Endothelial cell of umbilical vein (primary cell): ENCODE data around the gene STRA8. TPM values are rescaled to one million over a fixed set of nuclear protein-coding genes. Genes with fewer than 3 reads are reported as not detected.

ENCODE experiments used
- BruUV-seq: library from RNA; stranded (reverse); fragments of 400-500 nt; replicated peaks from 2 replicates; lab custom pipeline; 2021; lab: Mats Ljungman, UMichigan
- CTCF ChIA-PET: fragments of 300-600, 350-600 bp; sonication (Branson Sonifier 250); formaldehyde crosslinking; loops from one replicate; lab custom pipeline; 2021; ENCODE audit warnings: antibody characterized with exemption, inconsistent platforms; lab: Charles Lee
- POLR2A ChIA-PET: fragments of 300-600, 350-600 bp; sonication (Branson Sonifier 250); formaldehyde crosslinking; loops from one replicate; lab custom pipeline; 2021; ENCODE audit warnings: antibody characterized with exemption, inconsistent platforms; lab: Charles Lee
- DNase-seq: peaks from one replicate; pipeline ENCODE4 v3.0.0-alpha.2; 2011; ENCODE audit warnings: low read depth, low spot score
- FAIRE-seq: peaks from 2 replicates; lab custom pipeline; 2011; peaks lifted over from hg19 to GRCh38; lab: Jason Lieb, UNC
- H2AFZ ChIP-seq: 2 replicates; pipeline ENCODE4 v1.6.0; 2012; ENCODE audit warnings: low read depth, low read length, control low read depth, inconsistent platforms
- H3K27ac ChIP-seq: 2 replicates; pipeline ENCODE4 v1.5.1; 2011; ENCODE audit warnings: low read depth, mild to moderate bottlenecking, control low read depth, low read length, moderate library complexity; ENCODE audit not compliant: insufficient read depth
- H3K27me3 ChIP-seq, 2 experiments: 2 replicates each; pipeline versions ENCODE4 v1.6.0 to v1.6.1; 2011; ENCODE audit warnings: low read length in 2 of 2, mixed read lengths in 1 of 2; ENCODE audit not compliant: control insufficient read depth in 2 of 2, insufficient read depth in 2 of 2
- H3K36me3 ChIP-seq, 2 experiments: 2 replicates in 1 of 2; 3 replicates in 1 of 2; pipeline ENCODE4 v1.5.1; 2011; ENCODE audit warnings: low read length in 2 of 2, mild to moderate bottlenecking in 1 of 2, moderate library complexity in 1 of 2; ENCODE audit not compliant: control insufficient read depth in 2 of 2, insufficient read depth in 2 of 2; ENCODE audit errors: extremely low read depth in 1 of 2
- H3K4me1 ChIP-seq: 3 replicates; pipeline ENCODE4 v1.5.1; 2011; ENCODE audit warnings: mild to moderate bottlenecking, low read length; ENCODE audit not compliant: control insufficient read depth, insufficient read depth; ENCODE audit errors: extremely low read depth
- H3K4me2 ChIP-seq: 2 replicates; pipeline ENCODE4 v1.6.1; 2011; ENCODE audit warnings: low read length, control low read depth, mixed read lengths; ENCODE audit not compliant: insufficient read depth
- H3K4me3 ChIP-seq, 3 experiments: fragments of 200-600 bp in 1 of 3; sonication (generic), shearing (Covaris generic) in 1 of 3; replicated peaks in 1 of 3; 2 replicates each; pipeline ENCODE4 v1.5.1; 2011 to 2016; ENCODE audit warnings: control low read depth in 3 of 3, low read length in 3 of 3, mild to moderate bottlenecking in 2 of 3, inconsistent platforms in 1 of 3, low read depth in 1 of 3, moderate library complexity in 1 of 3; ENCODE audit not compliant: insufficient read depth in 1 of 3
- H3K79me2 ChIP-seq: 2 replicates; pipeline ENCODE4 v1.6.0; 2012; ENCODE audit warnings: low read length, inconsistent platforms; ENCODE audit not compliant: control insufficient read depth, insufficient read depth
- H3K9ac ChIP-seq: replicated peaks from 2 replicates; pipeline ENCODE3; 2011; ENCODE audit warnings: low read length, control low read depth; ENCODE audit not compliant: insufficient read depth; ENCODE audit errors: extremely low read depth
- H3K9me1 ChIP-seq: replicated peaks from 3 replicates; pipeline ENCODE4 v1.6.0; 2011; ENCODE audit warnings: mild to moderate bottlenecking, low read length; ENCODE audit not compliant: control insufficient read depth, insufficient read depth; ENCODE audit errors: extremely low read depth
- H3K9me3 ChIP-seq: replicated peaks from 2 replicates; pipeline ENCODE4 v1.5.1; 2012; ENCODE audit warnings: low read length, inconsistent platforms; ENCODE audit not compliant: control insufficient read depth, insufficient read depth
- H4K20me1 ChIP-seq: replicated peaks from 2 replicates; pipeline ENCODE3; 2011; ENCODE audit warnings: mild to moderate bottlenecking, low read length; ENCODE audit not compliant: control insufficient read depth, insufficient read depth; ENCODE audit errors: extremely low read depth
- EZH2 ChIP-seq: IDR thresholded peaks from 2 replicates; pipeline ENCODE4 v1.6.1; 2012; ENCODE audit warnings: borderline replicate concordance, low read depth, mild to moderate bottlenecking, moderate library complexity, low read length, inconsistent platforms; ENCODE audit not compliant: severe bottlenecking
- FOS ChIP-seq: IDR thresholded peaks from 2 replicates; pipeline ENCODE4 v1.6.1; 2011; ENCODE audit warnings: mild to moderate bottlenecking, low read length, moderate library complexity, borderline replicate concordance; ENCODE audit not compliant: insufficient read depth
- GATA2 ChIP-seq: IDR thresholded peaks from 2 replicates; pipeline ENCODE4 v1.7.0; 2011; ENCODE audit warnings: low read depth, mild to moderate bottlenecking, moderate library complexity, mixed read lengths, low read length; ENCODE audit not compliant: insufficient read length, insufficient read depth
- JUN ChIP-seq: IDR thresholded peaks from 2 replicates; pipeline ENCODE4 v1.6.1; 2011; ENCODE audit warnings: borderline replicate concordance, low read depth; ENCODE audit not compliant: insufficient read length, insufficient read depth
- MYC ChIP-seq: IDR thresholded peaks from one replicate; pipeline ENCODE4 v1.6.1; 2011; ENCODE audit warnings: mild to moderate bottlenecking, low read depth, low read length
- POLR2A ChIP-seq: IDR thresholded peaks from 2 replicates; pipeline ENCODE4 v1.6.1; 2012; ENCODE audit warnings: low read depth, mild to moderate bottlenecking, control low read depth, low read length
- POLR2AphosphoS5 ChIP-seq: IDR thresholded peaks from 2 replicates; pipeline ENCODE4 v1.6.1; 2012; ENCODE audit warnings: low read depth, mild to moderate bottlenecking, control low read depth, low read length, moderate library complexity; ENCODE audit not compliant: insufficient read depth
- dilution Hi-C: fragments of 300-500 bp; cut with MboI; formaldehyde crosslinking; loops from one replicate; pipeline ENCODE4 v1.15.0; 2019; ENCODE audit warnings: low sequenced_read_pairs; ENCODE audit not compliant: extremely low pct_ligation_motif_present
- intact Hi-C: fragments of 100-400 bp; cut with micrococcal nuclease; formaldehyde crosslinking; loops from one replicate; pipeline ENCODE4 v1.10.0; 2022
- polyA plus RNA-seq, 4 experiments: library from polyadenylated mRNA; depleted of rRNA in 3 of 4; stranded (reverse) in 3 of 4; unstranded in 1 of 4; fragments of >200 nt; gene quantifications; 2 replicates each; pipeline versions ENCODE4 v1.2.1 to v1.2.3, GENCODE V29; 2011 to 2012; ENCODE audit warnings: missing spikeins in 1 of 4
- total RNA-seq: library from RNA; stranded (reverse); gene quantifications from 2 replicates; pipeline ENCODE4 v1.2.3, GENCODE V29; 2021
- TF ChIP-seq, protein P1 (sequence below), 2 donors: IDR thresholded peaks; 1 replicate in 1 of 2; 2 replicates in 1 of 2; pipeline ENCODE4 v1.5.1; 2011; ENCODE audit warnings: low read length in 2 of 2, mild to moderate bottlenecking in 2 of 2, moderate library complexity in 2 of 2, control low read depth in 1 of 2, inconsistent platforms in 1 of 2, low read depth in 1 of 2; ENCODE audit not compliant: insufficient read depth in 1 of 2; ENCODE audit errors: extremely low read depth in 1 of 2
- TF ChIP-seq, protein P2 (sequence below): IDR thresholded peaks from 2 replicates; pipeline ENCODE4 v1.6.1; 2011; ENCODE audit not compliant: insufficient read depth, insufficient read length

Gene STRA8
- total and polyA plus RNA-seq, 2 donors (not counting 3 experiments of a cell fraction or from before 2014, with no cell fraction given): not detected

DNA sequence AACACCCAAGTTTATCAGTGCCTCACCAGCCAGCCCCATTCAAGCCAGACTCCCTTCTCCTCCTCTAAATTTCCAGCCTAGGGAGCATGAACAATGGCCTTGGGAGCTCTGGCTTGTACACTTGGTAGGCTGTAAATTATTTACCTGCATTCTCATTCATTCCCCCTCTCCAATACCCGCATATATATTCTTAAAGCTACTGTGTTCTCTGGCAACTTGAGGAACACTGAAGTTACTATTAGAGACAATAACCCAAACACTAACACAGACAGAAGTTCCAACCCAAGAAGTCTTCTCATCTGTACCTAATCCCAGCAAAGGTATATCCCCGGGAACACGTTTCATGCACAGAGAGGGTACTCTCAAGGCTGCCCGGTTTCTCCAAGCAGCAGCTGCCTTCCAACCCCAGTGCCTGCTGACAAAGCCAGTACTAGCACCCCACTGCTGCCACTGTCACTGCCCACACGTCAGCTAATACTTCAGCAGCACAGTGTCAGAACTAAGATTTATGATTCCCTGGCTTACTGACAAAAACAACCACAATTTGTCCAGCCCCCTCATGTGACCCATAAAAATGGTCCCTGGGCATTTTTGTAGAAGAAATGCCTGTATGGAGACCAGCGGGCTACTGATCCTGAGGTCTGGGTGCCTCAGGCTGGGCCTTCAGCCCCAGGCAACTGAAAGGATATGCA lies 25.4 kb upstream of the STRA8 start:
- TF ChIP-seq EZH2 (no peak), MYC (no peak), POLR2A (no peak), GATA2 (no peak), JUN (no peak), POLR2AphosphoS5 (no peak), FOS (no peak)
- TF ChIP-seq, protein P1, sequence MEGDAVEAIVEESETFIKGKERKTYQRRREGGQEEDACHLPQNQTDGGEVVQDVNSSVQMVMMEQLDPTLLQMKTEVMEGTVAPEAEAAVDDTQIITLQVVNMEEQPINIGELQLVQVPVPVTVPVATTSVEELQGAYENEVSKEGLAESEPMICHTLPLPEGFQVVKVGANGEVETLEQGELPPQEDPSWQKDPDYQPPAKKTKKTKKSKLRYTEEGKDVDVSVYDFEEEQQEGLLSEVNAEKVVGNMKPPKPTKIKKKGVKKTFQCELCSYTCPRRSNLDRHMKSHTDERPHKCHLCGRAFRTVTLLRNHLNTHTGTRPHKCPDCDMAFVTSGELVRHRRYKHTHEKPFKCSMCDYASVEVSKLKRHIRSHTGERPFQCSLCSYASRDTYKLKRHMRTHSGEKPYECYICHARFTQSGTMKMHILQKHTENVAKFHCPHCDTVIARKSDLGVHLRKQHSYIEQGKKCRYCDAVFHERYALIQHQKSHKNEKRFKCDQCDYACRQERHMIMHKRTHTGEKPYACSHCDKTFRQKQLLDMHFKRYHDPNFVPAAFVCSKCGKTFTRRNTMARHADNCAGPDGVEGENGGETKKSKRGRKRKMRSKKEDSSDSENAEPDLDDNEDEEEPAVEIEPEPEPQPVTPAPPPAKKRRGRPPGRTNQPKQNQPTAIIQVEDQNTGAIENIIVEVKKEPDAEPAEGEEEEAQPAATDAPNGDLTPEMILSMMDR (IDR thresholded peaks at IDR 0.05; ENCODE audit: extremely low read depth in 1 of 2, insufficient read depth in 1 of 2, low read depth in 1 of 2, low read length in 2 of 2): no peak
- TF ChIP-seq, protein P2, sequence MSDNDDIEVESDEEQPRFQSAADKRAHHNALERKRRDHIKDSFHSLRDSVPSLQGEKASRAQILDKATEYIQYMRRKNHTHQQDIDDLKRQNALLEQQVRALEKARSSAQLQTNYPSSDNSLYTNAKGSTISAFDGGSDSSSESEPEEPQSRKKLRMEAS: no peak
- no peak overlapping the region for H2AFZ ChIP-seq
- H3K27me3 ChIP-seq: no peaks in the 10 kb centered on the region
- BruUV-seq: no TSS peak
- FAIRE-seq (no peak), DNase-seq (no peak)
- H3K9ac ChIP-seq: no peak overlapping the region
- no peak overlapping the region for H3K27ac ChIP-seq
- H3K36me3 ChIP-seq: no peaks in the 10 kb centered on the region
- no peaks in the 10 kb centered on the region for H3K9me1 ChIP-seq
- ChIA-PET CTCF (no interaction called here), POLR2A (no interaction called here)
- H3K4me2 ChIP-seq: no peak overlapping the region
- H3K9me3 ChIP-seq: no peaks in the 10 kb centered on the region
- intact Hi-C loops: no loop called here
- no peaks in the 10 kb centered on the region for H3K79me2 ChIP-seq
- dilution Hi-C loops: no loop called here
- no peaks in the 10 kb centered on the region for H4K20me1 ChIP-seq
- H3K4me1 ChIP-seq: peaks cover 8% of the 10 kb centered on the region
- no peak overlapping the region for H3K4me3 ChIP-seq
